Gastrocnemius medialis (tissue), 4 donors: ENCODE measurements around the gene PTPRB. TPM values are rescaled to one million over a fixed set of nuclear protein-coding genes. Genes with fewer than 3 reads are reported as not detected.

Source experiments
- ATAC-seq, 2 donors: fragments of 150-250 bp; one replicate each; pipeline ENCODE4 v1.9.1; 2016
- DNase-seq, 2 donors: peaks; one replicate each; pipeline ENCODE4 v3.0.0-alpha.2; 2019
- H3K27ac ChIP-seq, 4 donors: fragments of 200-600 bp; sonication (generic); 1 replicate in 1 of 4; 2 replicates in 3 of 4; pipeline ENCODE4 v1.5.1; 2016 to 2018; ENCODE audit warnings: mild to moderate bottlenecking in 2 of 4, moderate library complexity in 1 of 4
- H3K27me3 ChIP-seq, 3 donors: fragments of 200-600 bp; sonication (generic) in 2 of 3; 1 replicate in 1 of 3; 2 replicates in 2 of 3; pipeline versions ENCODE4 v1.5.1 to v1.6.0; 2016 to 2019; ENCODE audit warnings: mild to moderate bottlenecking in 1 of 3, moderate library complexity in 1 of 3
- H3K36me3 ChIP-seq, 2 donors: fragments of 200-600 bp; sonication (generic) in 1 of 2; one replicate each; pipeline ENCODE4 v1.5.1; 2017 to 2018
- H3K4me1 ChIP-seq, 2 donors: fragments of 200-600 bp; sonication (generic) in 1 of 2; one replicate each; pipeline ENCODE4 v1.5.1; 2016 to 2017; ENCODE audit warnings: mild to moderate bottlenecking in 2 of 2
- H3K4me3 ChIP-seq, 4 donors: fragments of 200-600 bp; sonication (generic) in 3 of 4; 1 replicate in 1 of 4; 2 replicates in 3 of 4; pipeline ENCODE4 v1.5.1; 2016 to 2019; ENCODE audit warnings: mild to moderate bottlenecking in 2 of 4
- H3K9me3 ChIP-seq, 3 donors: fragments of 200-600 bp; sonication (generic) in 2 of 3; 1 replicate in 1 of 3; 2 replicates in 2 of 3; pipeline ENCODE4 v1.5.1; 2016 to 2019
- CTCF ChIP-seq, 5 experiments: fragments of 450-650 bp in 3 of 5; fragments of 200-600 bp in 2 of 5; sonication (generic) in 2 of 5; IDR thresholded peaks in 4 of 5; conservative IDR thresholded peaks in 1 of 5; 1 replicate in 4 of 5; 2 replicates in 1 of 5; pipeline ENCODE4 v1.5.1; 2016 to 2019; ENCODE audit warnings: antibody characterized with exemption in 5 of 5, mild to moderate bottlenecking in 3 of 5, moderate library complexity in 3 of 5
- POLR2A ChIP-seq, 2 donors: fragments of 450-650 bp; IDR thresholded peaks; one replicate each; pipeline ENCODE4 v1.6.1; 2017; ENCODE audit warnings: antibody characterized with exemption in 2 of 2, mild to moderate bottlenecking in 2 of 2, moderate library complexity in 2 of 2
- in situ Hi-C, 4 donors: fragments of 200-750 bp; cut with MboI; loops; one replicate each; pipeline versions ENCODE4 v1.15.0 to v1.8.0; 2017; ENCODE audit warnings: low sequenced_read_pairs in 4 of 4
- intact Hi-C: fragments of 100-400 bp; cut with DNase I; formaldehyde crosslinking; loops from one replicate; pipeline ENCODE4 v1.15.1; 2023; ENCODE audit warnings: low total_unique reads
- total RNA-seq, 4 donors: library from RNA; depleted of rRNA; stranded (reverse); fragments of >200 nt; gene quantifications; one replicate each; pipeline versions ENCODE4 v1.1.0 to v1.2.3, GENCODE V29; 2016

Gene PTPRB
- total RNA-seq, 4 donors from 2014 or later: 11.7 to 22.7 (median 15.9) TPM

GRCh38 chr12:70571705-70572268 lies 65.4 kb downstream of the PTPRB start:
- intact Hi-C loops (no loop called here), in situ Hi-C loops (loop anchor here in 2 of 4 donors (10.0 kb wide), 2 partner anchors 677 to 687 kb away; no protein-coding TSS in a partner anchor)
- Histone ChIP-seq H3K27ac (no peak overlapping the region), H3K36me3 (peaks cover 0 to 6% of the 10 kb centered on the region in 2 donors), H3K27me3 (no peaks in the 10 kb centered on the region), H3K9me3 (no peaks in the 10 kb centered on the region), H3K4me1 (no peaks in the 10 kb centered on the region), H3K4me3 (no peak overlapping the region)
- ATAC-seq (no peak), DNase-seq (no peak)
- no peak for TF ChIP-seq POLR2A (IDR thresholded peaks at IDR 0.05)
- TF ChIP-seq CTCF (IDR thresholded peaks at IDR 0.05 in 4 of 5, conservative IDR thresholded peaks at IDR 0.05 in 1 of 5): no peak

- ATAC-seq: no peak
- H3K4me3 ChIP-seq: no peak overlapping the region
- peaks cover 0 to 6% of the 10 kb centered on the region in 2 donors for H3K36me3 ChIP-seq
- no peak overlapping the region for H3K27ac ChIP-seq
- TF ChIP-seq CTCF (IDR thresholded peaks at IDR 0.05 in 4 of 5, conservative IDR thresholded peaks at IDR 0.05 in 1 of 5) (no peak), POLR2A (IDR thresholded peaks at IDR 0.05) (no peak)
- no peaks in the 10 kb centered on the region for H3K27me3 ChIP-seq
- no peaks in the 10 kb centered on the region for H3K9me3 ChIP-seq
- H3K4me1 ChIP-seq: no peaks in the 10 kb centered on the region
- in situ Hi-C loops (loop anchor here in 2 of 4 donors (10.0 kb wide), 2 partner anchors 676 to 686 kb away; no protein-coding TSS in a partner anchor), intact Hi-C loops (no loop called here)
- no peak for DNase-seq
These were observed 66.2 kb downstream of the PTPRB start for GRCh38 chr12:70571029-70571428.

- no peak for DNase-seq
- H3K4me1 ChIP-seq: no peaks in the 10 kb centered on the region
- H3K9me3 ChIP-seq: no peaks in the 10 kb centered on the region
- in situ Hi-C loops (no loop called here), intact Hi-C loops (no loop called here)
- H3K27me3 ChIP-seq: no peaks in the 10 kb centered on the region
- no peak for ATAC-seq
- H3K4me3 ChIP-seq: no peak overlapping the region
- TF ChIP-seq CTCF (IDR thresholded peaks at IDR 0.05 in 4 of 5, conservative IDR thresholded peaks at IDR 0.05 in 1 of 5) (no peak), POLR2A (IDR thresholded peaks at IDR 0.05) (no peak)
- H3K27ac ChIP-seq: no peak overlapping the region
- no peaks in the 10 kb centered on the region for H3K36me3 ChIP-seq
These were observed 75.7 kb downstream of the PTPRB start for GRCh38 chr12:70561550-70561949.

- no peak overlapping the region for H3K4me3 ChIP-seq
- DNase-seq (no peak), ATAC-seq (no peak)
- in situ Hi-C loops (no loop called here), intact Hi-C loops (no loop called here)
- H3K27me3 ChIP-seq: no peaks in the 10 kb centered on the region
- no peaks in the 10 kb centered on the region for H3K36me3 ChIP-seq
- TF ChIP-seq POLR2A (IDR thresholded peaks at IDR 0.05) (no peak), CTCF (IDR thresholded peaks at IDR 0.05 in 4 of 5, conservative IDR thresholded peaks at IDR 0.05 in 1 of 5) (no peak)
- no peaks in the 10 kb centered on the region for H3K4me1 ChIP-seq
- no peak overlapping the region for H3K27ac ChIP-seq
- H3K9me3 ChIP-seq: no peaks in the 10 kb centered on the region
These were observed 76.6 kb downstream of the PTPRB start for GRCh38 chr12:70560671-70561070.

GRCh38 chr12:70559390-70559789 lies 77.8 kb downstream of the PTPRB start:
- Histone ChIP-seq H3K4me3 (no peak overlapping the region), H3K27me3 (no peaks in the 10 kb centered on the region), H3K27ac (no peak overlapping the region), H3K9me3 (no peaks in the 10 kb centered on the region), H3K4me1 (no peaks in the 10 kb centered on the region), H3K36me3 (no peaks in the 10 kb centered on the region)
- ATAC-seq: no peak
- DNase-seq: no peak
- intact Hi-C loops: no loop called here
- TF ChIP-seq POLR2A (IDR thresholded peaks at IDR 0.05) (no peak), CTCF (IDR thresholded peaks at IDR 0.05 in 4 of 5, conservative IDR thresholded peaks at IDR 0.05 in 1 of 5) (no peak)
- in situ Hi-C loops: no loop called here
